Adipose tissue (tissue), 3 donors: ENCODE data around the gene CNNM3. TPM values are rescaled to one million over a fixed set of nuclear protein-coding genes. Genes with fewer than 3 reads are reported as not detected.

Experiments
- H3K27ac ChIP-seq: one replicate; pipeline ENCODE4 v1.5.1; 2013; ENCODE audit warnings: low read depth, low read length
- WGBS, 3 donors: extraction: QIAGEN DNeasy Blood & Tissue Kit; methylation state at CpG; one replicate each; pipeline ENCODE4 v1.1.7; 2013; 5-methylcytosine and 5-hydroxymethylcytosine counted together
- polyA plus RNA-seq, 3 donors: library from polyadenylated mRNA; stranded (reverse); fragments of 200-250 nt; gene quantifications; one replicate each; pipeline ENCODE4 v1.2.3, GENCODE V29; 2013
- donor health status: healthy with polysubstance abuse.
- donor health status: Bipolar disorder and iron deficiency.
- donor health status: healthy.

Gene CNNM3
- polyA plus RNA-seq, 3 donors = 3.6 to 17.9 (median 8.3) TPM

DNA sequence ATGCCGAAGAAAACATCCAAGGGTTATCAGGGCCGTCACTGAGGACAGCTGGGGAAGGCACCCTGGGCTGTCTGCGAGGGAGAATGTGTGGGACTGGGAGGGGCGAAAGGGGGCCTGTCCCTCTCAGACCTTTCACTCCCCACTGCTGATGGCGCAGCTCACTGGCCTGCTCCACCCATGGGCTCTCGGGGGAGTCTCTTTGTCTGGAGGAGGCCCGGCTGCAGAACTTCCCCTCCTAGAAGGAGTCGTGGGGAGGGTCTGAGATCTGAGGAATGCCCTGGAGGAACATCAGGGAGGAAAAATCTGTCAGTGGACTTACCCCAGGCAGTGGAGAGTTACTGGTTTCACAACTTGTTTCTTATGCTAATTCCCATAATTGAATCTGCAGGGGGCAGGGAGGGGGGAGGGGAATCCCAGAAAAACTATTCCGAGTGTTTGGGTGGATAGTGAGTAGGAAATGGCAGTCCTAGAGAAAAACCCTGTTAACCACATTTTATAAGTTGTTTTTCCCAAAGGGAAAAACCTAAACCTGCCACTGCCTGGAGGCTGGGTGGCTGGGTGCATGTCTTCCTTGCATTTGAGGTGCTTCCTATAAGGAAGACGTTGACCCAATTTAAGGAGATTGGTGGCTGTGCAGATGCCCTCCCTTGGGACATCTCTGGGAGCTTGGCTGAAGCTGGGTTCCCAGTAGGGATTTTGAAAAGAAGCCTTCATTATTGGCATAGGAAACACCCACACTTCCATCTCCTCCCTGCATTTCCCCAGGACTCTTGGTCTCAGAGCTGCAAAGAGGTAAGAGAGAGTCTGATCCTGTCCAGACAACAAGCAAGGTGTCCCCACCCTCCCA, 65.5 kb downstream of the CNNM3 start:
- 52 to 75% (median 59%) methylated on average over 10 of the region's 10 CpGs for WGBS, 3 donors
- no peak overlapping the region for H3K27ac ChIP-seq

DNA sequence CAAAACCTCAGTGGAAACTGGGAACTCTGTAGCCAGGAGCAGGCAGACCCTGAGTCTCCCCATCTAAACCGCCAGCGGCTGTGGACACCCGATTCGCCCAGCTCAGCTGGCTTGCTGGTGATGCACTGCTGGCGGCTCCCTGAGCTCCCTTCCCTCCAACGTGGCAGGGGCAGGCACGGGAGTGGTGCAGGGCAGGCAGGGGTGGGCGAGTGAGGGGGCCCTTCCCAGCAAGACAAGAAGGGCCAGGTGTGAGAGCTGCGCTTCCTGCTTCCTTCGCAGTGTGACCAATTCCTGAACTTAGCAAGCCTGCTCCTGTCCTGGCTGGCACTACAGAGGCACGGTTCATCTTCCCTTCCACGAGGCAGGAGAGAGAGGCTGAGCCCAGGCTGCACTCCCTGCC, 66.2 kb downstream of the CNNM3 start:
- H3K27ac ChIP-seq = no peak overlapping the region
- 67 to 78% (median 75%) methylated on average over 12 of the region's 12 CpGs for WGBS, 3 donors

DNA sequence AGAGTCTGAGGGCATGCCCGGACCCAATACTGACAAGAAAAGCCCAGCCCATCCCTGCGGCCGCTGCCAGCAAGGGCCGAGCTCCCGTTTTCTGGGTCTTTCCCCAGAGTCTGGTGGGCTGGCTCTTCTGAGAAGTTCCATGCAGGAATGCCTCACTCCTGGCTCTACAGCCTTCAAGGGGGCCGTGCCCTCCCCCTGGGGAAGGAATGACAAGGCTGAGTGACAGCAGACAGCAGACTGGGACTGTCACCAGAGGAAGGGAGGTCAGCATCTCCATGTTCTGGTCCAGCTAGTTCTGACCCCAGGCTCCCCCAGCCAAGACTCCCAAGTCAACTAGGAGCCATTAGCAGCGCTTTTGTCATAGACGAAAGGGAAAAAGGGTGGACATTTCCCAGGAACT, 66.8 kb downstream of the CNNM3 start:
- WGBS, 3 donors = 74 to 93% (median 86%) methylated on average over 8 of the region's 8 CpGs

DNA sequence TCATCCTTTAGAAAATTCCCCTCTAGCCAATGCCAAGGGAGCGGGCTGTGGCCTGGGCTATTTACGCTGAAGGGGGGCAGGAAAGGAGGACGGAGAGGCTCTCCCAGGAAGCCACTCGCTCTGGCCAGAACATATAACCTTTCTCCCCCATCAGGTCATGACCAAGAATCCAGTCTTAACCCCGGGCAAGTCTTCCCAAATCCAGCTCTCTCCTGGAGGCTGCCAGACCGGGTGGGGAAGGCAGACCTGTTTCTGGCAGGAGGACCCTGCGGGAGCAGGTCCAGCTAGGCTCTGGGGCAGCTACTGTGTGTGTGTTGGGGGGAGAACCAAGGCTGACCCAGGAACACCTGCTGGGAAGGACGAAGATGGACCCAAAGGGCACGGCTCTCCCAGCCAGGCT, 67.2 kb downstream of the CNNM3 start:
- H3K27ac ChIP-seq = no peak overlapping the region
- 72 to 83% (median 78%) methylated on average over 8 to 9 of the region's 9 CpGs for WGBS, 3 donors

More for the DNA sequence above, 66.8 kb downstream of the CNNM3 start:
- H3K27ac ChIP-seq = no peak overlapping the region

Other genes with a start within 250 kb of the CNNM3 start
- 10 to 100 TPM; 10.7 to 19.6 (median 13.8) TPM for gene KANSL3, start 178.0 kb upstream of the CNNM3 start, polyA plus RNA-seq
- gene FER1L5, start 173.5 kb upstream of the CNNM3 start, polyA plus RNA-seq = under 1 TPM in 1 of 3 donors, not detected in 2; 0.49 TPM
- gene LMAN2L, start 76.2 kb upstream of the CNNM3 start, polyA plus RNA-seq = 10 to 100 TPM in 2 of 3 donors, 1 to 10 TPM in 1; 6.2 to 11.7 (median 10.2) TPM
- 1 to 10 TPM in 2 of 3 donors, under 1 TPM in 1; 0.79 to 4.1 (median 2.1) TPM for gene CNNM4, start 55.4 kb upstream of the CNNM3 start, polyA plus RNA-seq
- gene ANKRD23, start 27.8 kb downstream of the CNNM3 start, polyA plus RNA-seq = 1 to 10 TPM in 2 of 3 donors, under 1 TPM in 1; 0.22 to 2.7 (median 1.0) TPM
- gene ANKRD39, start 41.7 kb downstream of the CNNM3 start, polyA plus RNA-seq = 10 to 100 TPM in 2 of 3 donors, 1 to 10 TPM in 1; 9.4 to 14.5 (median 11.0) TPM
- 10 to 100 TPM in 2 of 3 donors, 1 to 10 TPM in 1; 8.2 to 41.2 (median 30.2) TPM for gene SEMA4C, start 53.8 kb downstream of the CNNM3 start, polyA plus RNA-seq
- gene FAM178B, start 170.3 kb downstream of the CNNM3 start, polyA plus RNA-seq = 1 to 10 TPM in 1 of 3 donors, under 1 TPM in 2; 0.09 to 1.8 (median 0.79) TPM